Measurements from ENCODE around the gene NKAIN2. TPM values are rescaled to one million over a fixed set of nuclear protein-coding genes. Genes with fewer than 3 reads are reported as not detected.
A peak's percentile ranks its signal among the peaks of the same experiment; 100 is the strongest.

Gene NKAIN2
- total and polyA plus RNA-seq, 7 donors = under 0.01 to 4.4 (median 0.75) TPM; not detected in 1

- TF ChIP-seq POLR2A (IDR thresholded peaks at IDR 0.05) = no peak
- TF ChIP-seq CTCF (IDR thresholded peaks at IDR 0.05) = no peak
- TF ChIP-seq EP300 (IDR thresholded peaks at IDR 0.05) = no peak
- no peak for TF ChIP-seq POLR2AphosphoS5 (IDR thresholded peaks at IDR 0.05)
- no peak overlapping the region for H3K27ac ChIP-seq
- no peaks in the 10 kb centered on the region for H3K27me3 ChIP-seq
- H3K9me3 ChIP-seq = no peaks in the 10 kb centered on the region
- intact Hi-C loops (cut with DNase I) = no loop called here
- no peaks in the 10 kb centered on the region for H3K36me3 ChIP-seq
- 56 to 72% methylated on average over 2 of the region's 2 CpGs for WGBS, 2 donors
- no peak overlapping the region for H3K4me3 ChIP-seq
- no peak for DNase-seq
- H3K4me1 ChIP-seq = no peaks in the 10 kb centered on the region
These were observed 186.7 kb downstream of the NKAIN2 start for GRCh38 chr6:123990376-123990775.

- H3K27me3 ChIP-seq = no peaks in the 10 kb centered on the region
- no peak for TF ChIP-seq CTCF (IDR thresholded peaks at IDR 0.05)
- TF ChIP-seq POLR2A (IDR thresholded peaks at IDR 0.05) = no peak
- no peak for TF ChIP-seq POLR2AphosphoS5 (IDR thresholded peaks at IDR 0.05)
- TF ChIP-seq EP300 (IDR thresholded peaks at IDR 0.05) = no peak
- DNase-seq = no peak
- H3K27ac ChIP-seq = no peak overlapping the region
- intact Hi-C loops (cut with DNase I) = no loop called here
- WGBS, 2 donors = 50 to 70% methylated on average over 3 of the region's 3 CpGs
- no peak overlapping the region for H3K4me3 ChIP-seq
- H3K36me3 ChIP-seq = no peaks in the 10 kb centered on the region
- H3K4me1 ChIP-seq = no peaks in the 10 kb centered on the region
- H3K9me3 ChIP-seq = no peaks in the 10 kb centered on the region
These were observed 190.5 kb downstream of the NKAIN2 start for GRCh38 chr6:123994168-123994567.

GRCh38 chr6:123994891-123995635 is 191.4 kb downstream of the NKAIN2 start:
- WGBS, 2 donors = 38 to 59% methylated on average over 4 of the region's 4 CpGs
- H3K27me3 ChIP-seq = no peaks in the 10 kb centered on the region
- intact Hi-C loops (cut with DNase I) = no loop called here

GRCh38 chr6:123997223-123997622 is 193.6 kb downstream of the NKAIN2 start:
- Histone ChIP-seq H3K27me3 (no peaks in the 10 kb centered on the region), H3K4me3 (no peak overlapping the region), H3K27ac (no peak overlapping the region), H3K4me1 (peaks cover 0 to 6% (median 2%) of the 10 kb centered on the region in 4 donors), H3K36me3 (no peaks in the 10 kb centered on the region), H3K9me3 (no peaks in the 10 kb centered on the region)
- TF ChIP-seq EP300 (IDR thresholded peaks at IDR 0.05) = no peak
- TF ChIP-seq POLR2A (IDR thresholded peaks at IDR 0.05) = no peak
- intact Hi-C loops (cut with DNase I) = no loop called here
- DNase-seq = no peak
- 7 to 29% methylated on average over 3 of the region's 3 CpGs for WGBS, 2 donors

More at GRCh38 chr6:123994891-123995635, 191.4 kb downstream of the NKAIN2 start:
- no peak for DNase-seq
- no peaks in the 10 kb centered on the region for H3K4me1 ChIP-seq
- H3K9me3 ChIP-seq = no peaks in the 10 kb centered on the region
- H3K27ac ChIP-seq = no peak overlapping the region
- no peak overlapping the region for H3K4me3 ChIP-seq
- H3K36me3 ChIP-seq = no peaks in the 10 kb centered on the region
- TF ChIP-seq POLR2AphosphoS5 (IDR thresholded peaks at IDR 0.05) (no peak), POLR2A (IDR thresholded peaks at IDR 0.05) (no peak), CTCF (IDR thresholded peaks at IDR 0.05) (no peak), EP300 (IDR thresholded peaks at IDR 0.05) (no peak)

- 72 to 77% methylated on average over 4 of the region's 4 CpGs for WGBS, 2 donors
- no peaks in the 10 kb centered on the region for H3K9me3 ChIP-seq
- TF ChIP-seq EP300 (IDR thresholded peaks at IDR 0.05) = no peak
- TF ChIP-seq POLR2AphosphoS5 (IDR thresholded peaks at IDR 0.05) = no peak
- no peak for TF ChIP-seq POLR2A (IDR thresholded peaks at IDR 0.05)
- H3K27me3 ChIP-seq = no peaks in the 10 kb centered on the region
- peaks cover 0 to 15% (median 7%) of the 10 kb centered on the region in 4 donors for H3K4me1 ChIP-seq
- no peaks in the 10 kb centered on the region for H3K36me3 ChIP-seq
- no peak overlapping the region for H3K4me3 ChIP-seq
- H3K27ac ChIP-seq = peak overlapping the region in 1 of 4 donors; percentile 16
- DNase-seq = no peak
- intact Hi-C loops (cut with DNase I) = no loop called here
These were observed 198.9 kb downstream of the NKAIN2 start for GRCh38 chr6:124002377-124003081.

Measured in sigmoid colon (tissue), 7 donors.